Osteocyte (in vitro differentiated cells): ENCODE data around the gene UBAC2. TPM values are rescaled to one million over a fixed set of nuclear protein-coding genes. Genes with fewer than 3 reads are reported as not detected.

ENCODE experiments used
- DNase-seq: peaks from one replicate; pipeline ENCODE4 v3.0.0; 2021; ENCODE audit warnings: mixed read lengths; ENCODE audit not compliant: unreplicated experiment; ENCODE audit errors: extremely low spot score
- H3K27ac Mint-ChIP-seq: one replicate; pipeline ENCODE4 v1.8.0; 2021; ENCODE audit warnings: mild to moderate bottlenecking, mixed read lengths; ENCODE audit not compliant: unreplicated experiment
- H3K27me3 Mint-ChIP-seq: one replicate; pipeline ENCODE4 v1.8.0; 2021; ENCODE audit warnings: mixed read lengths; ENCODE audit not compliant: unreplicated experiment
- H3K36me3 Mint-ChIP-seq: one replicate; pipeline ENCODE4 v1.8.0; 2021; ENCODE audit warnings: mixed read lengths; ENCODE audit not compliant: unreplicated experiment
- H3K4me1 Mint-ChIP-seq: one replicate; pipeline ENCODE4 v1.8.0; 2021; ENCODE audit warnings: mixed read lengths; ENCODE audit not compliant: unreplicated experiment
- H3K4me3 Mint-ChIP-seq: one replicate; pipeline ENCODE4 v1.8.0; 2021; ENCODE audit warnings: mild to moderate bottlenecking, moderate library complexity, mixed read lengths; ENCODE audit not compliant: unreplicated experiment
- H3K9me3 Mint-ChIP-seq: one replicate; pipeline ENCODE4 v1.8.0; 2021; ENCODE audit warnings: mixed read lengths; ENCODE audit not compliant: unreplicated experiment
- total RNA-seq: library from RNA; stranded (reverse); gene quantifications from 2 replicates; pipeline ENCODE4 v1.2.1, GENCODE V29; 2021
- TF ChIP-seq, protein P1 (sequence below): fragments of 200-600 bp; sonication (generic); IDR thresholded peaks from 2 replicates; pipeline ENCODE4 v1.5.0; 2021; ENCODE audit warnings: antibody characterized with exemption, mild to moderate bottlenecking, moderate library complexity

Gene UBAC2
- total RNA-seq, 1 donor from 2014 or later, result 64.0 TPM

DNA sequence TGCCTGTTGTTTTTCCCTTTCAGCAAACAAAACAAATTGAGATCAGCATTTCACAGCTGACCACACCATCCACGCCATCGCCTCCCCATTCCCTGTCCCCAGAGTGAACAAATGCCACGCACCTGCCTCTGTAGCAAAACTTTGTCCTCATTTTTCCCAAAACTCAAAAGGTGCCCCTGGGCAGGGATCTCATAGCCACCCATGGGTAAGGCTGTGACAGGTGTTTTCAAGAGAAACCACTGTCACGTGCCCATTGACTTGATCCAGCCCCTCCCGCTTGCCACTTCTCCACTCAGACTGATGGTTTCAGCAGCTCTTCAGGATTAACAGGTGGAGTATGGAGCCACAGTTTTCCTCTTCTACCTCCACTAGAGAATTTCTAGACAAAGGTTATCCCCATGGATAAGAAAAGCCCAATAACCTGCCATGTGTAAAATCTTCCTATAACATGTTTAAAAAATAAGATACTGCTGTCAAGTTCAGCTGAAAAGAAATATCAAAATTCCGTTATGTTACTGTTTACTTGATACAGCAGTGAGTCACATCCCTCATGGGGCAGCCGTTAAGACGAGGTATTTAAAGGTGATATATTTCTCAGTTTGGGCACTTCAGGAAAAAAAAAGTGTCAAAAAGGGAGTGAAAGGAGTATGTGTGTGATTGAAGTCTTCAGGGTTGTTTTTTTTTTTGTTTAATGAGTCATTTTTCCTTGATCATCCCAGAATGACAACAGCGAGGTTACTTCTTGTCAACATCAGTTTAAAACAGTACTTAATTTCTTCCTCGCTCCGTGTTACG is 170.0 kb downstream of the UBAC2 start:
- Mint-ChIP-seq H3K36me3 (peaks cover 38% of the 10 kb centered on the region), H3K27me3 (no peaks in the 10 kb centered on the region), H3K4me3 (no peak overlapping the region), H3K9me3 (no peaks in the 10 kb centered on the region), H3K4me1 (no peaks in the 10 kb centered on the region), H3K27ac (no peak overlapping the region)
- peak; percentile 51 for DNase-seq
- TF ChIP-seq, protein P1, sequence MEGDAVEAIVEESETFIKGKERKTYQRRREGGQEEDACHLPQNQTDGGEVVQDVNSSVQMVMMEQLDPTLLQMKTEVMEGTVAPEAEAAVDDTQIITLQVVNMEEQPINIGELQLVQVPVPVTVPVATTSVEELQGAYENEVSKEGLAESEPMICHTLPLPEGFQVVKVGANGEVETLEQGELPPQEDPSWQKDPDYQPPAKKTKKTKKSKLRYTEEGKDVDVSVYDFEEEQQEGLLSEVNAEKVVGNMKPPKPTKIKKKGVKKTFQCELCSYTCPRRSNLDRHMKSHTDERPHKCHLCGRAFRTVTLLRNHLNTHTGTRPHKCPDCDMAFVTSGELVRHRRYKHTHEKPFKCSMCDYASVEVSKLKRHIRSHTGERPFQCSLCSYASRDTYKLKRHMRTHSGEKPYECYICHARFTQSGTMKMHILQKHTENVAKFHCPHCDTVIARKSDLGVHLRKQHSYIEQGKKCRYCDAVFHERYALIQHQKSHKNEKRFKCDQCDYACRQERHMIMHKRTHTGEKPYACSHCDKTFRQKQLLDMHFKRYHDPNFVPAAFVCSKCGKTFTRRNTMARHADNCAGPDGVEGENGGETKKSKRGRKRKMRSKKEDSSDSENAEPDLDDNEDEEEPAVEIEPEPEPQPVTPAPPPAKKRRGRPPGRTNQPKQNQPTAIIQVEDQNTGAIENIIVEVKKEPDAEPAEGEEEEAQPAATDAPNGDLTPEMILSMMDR, result no peak

DNA sequence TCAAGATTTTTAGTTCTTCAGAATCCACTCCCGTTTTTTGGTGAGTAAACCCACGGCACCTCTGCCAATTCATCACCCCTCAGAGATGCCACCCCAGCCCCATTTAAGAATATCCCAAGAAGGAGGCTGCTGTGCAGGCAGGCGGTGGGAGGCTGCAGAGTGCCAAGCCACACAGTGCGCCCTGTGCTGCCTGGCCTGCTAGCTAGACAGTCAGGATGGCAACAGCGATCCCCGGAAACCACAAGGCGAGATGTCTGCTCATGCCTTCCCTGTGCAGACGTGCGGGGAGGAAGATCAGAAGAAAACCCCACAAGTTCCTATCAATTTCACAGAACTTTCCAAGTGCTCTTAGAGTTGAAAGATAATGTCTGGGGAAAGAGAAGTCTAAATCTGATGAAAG is 171.3 kb downstream of the UBAC2 start:
- no peak overlapping the region for H3K4me3 Mint-ChIP-seq
- H3K27ac Mint-ChIP-seq, result no peak overlapping the region
- peaks cover 43% of the 10 kb centered on the region for H3K36me3 Mint-ChIP-seq
- H3K9me3 Mint-ChIP-seq, result no peaks in the 10 kb centered on the region
- peak; percentile 59 for DNase-seq
- no peaks in the 10 kb centered on the region for H3K27me3 Mint-ChIP-seq
- TF ChIP-seq, protein P1, result no peak
- H3K4me1 Mint-ChIP-seq, result no peaks in the 10 kb centered on the region

DNA sequence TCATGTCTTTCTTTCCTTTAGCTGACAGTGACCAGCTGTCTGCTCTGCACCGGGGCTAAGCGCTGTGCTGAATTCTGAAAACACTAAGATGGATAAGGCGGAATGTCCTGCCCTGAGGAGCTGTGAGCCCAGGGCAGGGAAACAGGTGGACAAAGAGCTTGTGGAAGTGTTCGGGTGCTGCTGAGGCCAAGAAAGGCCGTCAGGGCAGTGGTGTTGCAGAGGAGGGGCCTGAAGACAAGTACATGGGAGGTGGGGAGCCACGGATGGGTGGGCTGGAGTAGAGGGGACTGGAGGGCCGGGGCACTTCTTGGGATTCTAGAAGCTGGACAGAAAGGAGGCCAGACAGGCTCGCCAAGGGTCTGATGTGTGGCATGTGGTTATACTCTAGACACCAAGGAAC is 172.8 kb downstream of the UBAC2 start:
- Mint-ChIP-seq H3K27ac (no peak overlapping the region), H3K4me3 (no peak overlapping the region), H3K27me3 (no peaks in the 10 kb centered on the region), H3K9me3 (no peaks in the 10 kb centered on the region), H3K4me1 (no peaks in the 10 kb centered on the region), H3K36me3 (peaks cover 40% of the 10 kb centered on the region)
- DNase-seq, result peak; percentile 71
- TF ChIP-seq, protein P1, result no peak

DNA sequence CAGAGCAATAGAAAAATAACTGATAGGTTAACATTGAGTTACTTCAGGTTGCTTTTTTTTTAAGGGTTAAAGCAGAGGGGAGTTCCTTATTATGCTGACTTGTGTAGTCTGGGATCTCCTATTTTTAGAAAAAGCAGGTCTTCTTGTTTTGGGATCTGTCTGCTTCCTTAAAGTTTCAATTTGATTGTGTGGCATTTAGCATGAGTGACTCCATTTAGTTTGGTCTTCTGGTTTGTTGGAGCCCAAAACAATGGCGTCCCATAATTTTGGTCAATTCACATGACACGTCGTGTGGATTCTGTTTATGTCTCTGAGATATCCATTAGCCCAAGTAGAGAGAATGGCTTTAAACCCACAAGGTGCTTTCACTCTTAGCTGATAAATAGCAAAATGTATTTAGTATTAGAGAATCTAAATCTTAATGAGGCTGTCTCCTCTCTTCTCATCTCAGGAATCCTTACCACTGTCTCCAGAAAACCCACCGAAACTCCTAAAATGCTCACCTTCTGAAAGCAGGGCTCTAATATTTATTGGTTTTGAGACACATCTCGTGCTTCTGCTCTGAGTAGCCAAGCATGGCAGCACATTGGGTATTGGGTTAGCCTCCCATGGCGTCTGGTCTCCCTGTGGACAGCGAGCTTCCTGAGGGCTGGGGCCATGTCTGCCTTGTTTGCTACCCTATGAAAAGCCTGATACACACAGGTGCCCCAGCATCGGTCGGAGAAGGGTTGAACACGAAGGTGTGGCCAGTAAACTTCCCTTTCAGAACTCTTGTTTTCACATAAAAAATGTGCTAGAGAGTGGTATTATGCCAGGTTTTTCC is 173.7 kb downstream of the UBAC2 start:
- Mint-ChIP-seq H3K9me3 (no peaks in the 10 kb centered on the region), H3K36me3 (peaks cover 43% of the 10 kb centered on the region), H3K4me1 (no peaks in the 10 kb centered on the region), H3K4me3 (no peak overlapping the region), H3K27ac (no peak overlapping the region), H3K27me3 (no peaks in the 10 kb centered on the region)
- TF ChIP-seq, protein P1, result no peak
- peak; percentile 59 for DNase-seq
